Tongue (tissue), 2 donors: Measurements from ENCODE around the gene ZNF638. TPM values are rescaled to one million over a fixed set of nuclear protein-coding genes. Genes with fewer than 3 reads are reported as not detected.

Experiments
- DNase-seq: peaks from one replicate; pipeline ENCODE4 v3.0.0-alpha.2; 2015
- total RNA-seq: library from RNA; depleted of rRNA; stranded (reverse); fragments of >200 nt; gene quantifications from one replicate; pipeline ENCODE4 v1.2.3, GENCODE V29; 2014

ZNF638 gene
- total RNA-seq, 1 donor from 2014 or later: 264 TPM

DNA sequence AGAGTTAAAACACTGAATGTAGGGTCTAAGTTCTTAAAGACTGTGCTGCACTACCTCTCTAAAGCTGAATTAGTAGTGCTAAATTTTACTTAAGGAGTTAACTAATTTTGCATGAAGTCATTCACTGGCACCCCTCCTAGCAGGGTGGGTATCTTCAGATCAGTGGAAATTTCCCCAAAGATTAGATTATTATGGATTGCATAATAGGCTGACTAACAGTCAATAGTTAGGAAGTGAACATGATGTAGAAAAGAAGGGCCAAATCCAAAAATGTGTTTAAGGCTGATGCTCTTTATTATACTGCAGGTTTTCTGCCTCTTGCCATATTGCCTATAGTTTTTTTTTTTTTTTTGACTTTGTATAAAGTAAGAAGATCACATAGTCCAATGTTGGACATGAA, 5.2 kb downstream of the ZNF638 start:
- no peak for DNase-seq

DNA sequence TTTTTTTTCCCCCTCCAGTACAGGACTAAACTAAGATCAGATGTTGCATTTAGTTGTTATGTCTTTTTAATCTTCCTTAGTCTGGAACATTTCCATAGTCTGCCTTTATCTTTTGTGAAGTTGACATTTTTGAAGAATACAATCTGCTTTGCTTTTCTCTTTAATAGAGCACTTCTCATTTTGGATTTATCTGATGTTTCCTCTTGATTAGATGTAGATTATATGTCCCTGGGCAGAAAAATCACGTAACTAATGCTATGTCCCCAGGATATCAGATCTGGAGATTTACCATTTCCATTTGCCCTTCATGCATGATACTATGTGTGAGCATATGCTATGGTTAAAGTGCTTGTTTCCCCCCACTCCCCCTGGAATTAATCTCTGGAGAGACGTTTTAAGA, 6.2 kb downstream of the ZNF638 start:
- no peak for DNase-seq

DNA sequence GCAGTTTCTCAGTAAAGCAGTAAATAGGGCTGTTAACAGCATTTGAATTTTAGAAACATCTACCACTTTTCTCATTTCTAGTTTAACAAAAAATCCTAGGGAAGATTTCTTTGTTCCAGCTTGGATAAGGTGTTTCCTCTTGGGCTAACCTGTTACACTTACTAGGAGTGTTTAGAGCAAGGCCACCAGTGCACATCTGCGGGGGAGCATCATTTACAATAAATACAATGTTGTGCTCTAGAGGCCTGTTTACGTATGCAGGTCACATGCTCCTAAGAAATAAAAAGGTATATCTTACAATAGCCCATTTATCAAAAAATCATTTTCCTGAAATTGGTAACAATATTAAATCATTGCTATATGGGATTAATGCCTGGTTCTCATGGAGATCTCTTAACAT, 8.1 kb downstream of the ZNF638 start:
- no peak for DNase-seq

DNA sequence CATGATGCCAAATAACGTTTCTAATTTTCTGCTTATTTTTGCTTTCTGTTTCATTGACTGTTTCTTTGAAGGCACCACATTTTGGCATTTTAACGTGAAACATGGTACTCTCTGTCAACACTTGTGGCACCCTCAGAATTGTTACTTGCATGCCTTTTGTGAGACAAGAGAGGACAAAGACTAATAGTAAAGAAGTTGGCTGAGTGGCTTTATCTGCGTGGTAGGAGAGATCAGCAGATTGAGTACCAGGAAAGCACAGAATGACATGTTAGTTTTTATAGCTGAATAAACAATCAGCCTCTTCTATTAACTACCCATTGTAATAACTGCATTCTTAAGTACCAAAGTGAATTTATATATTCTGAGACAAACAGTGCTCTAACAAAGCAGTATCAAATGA, 8.6 kb downstream of the ZNF638 start:
- DNase-seq: no peak

DNA sequence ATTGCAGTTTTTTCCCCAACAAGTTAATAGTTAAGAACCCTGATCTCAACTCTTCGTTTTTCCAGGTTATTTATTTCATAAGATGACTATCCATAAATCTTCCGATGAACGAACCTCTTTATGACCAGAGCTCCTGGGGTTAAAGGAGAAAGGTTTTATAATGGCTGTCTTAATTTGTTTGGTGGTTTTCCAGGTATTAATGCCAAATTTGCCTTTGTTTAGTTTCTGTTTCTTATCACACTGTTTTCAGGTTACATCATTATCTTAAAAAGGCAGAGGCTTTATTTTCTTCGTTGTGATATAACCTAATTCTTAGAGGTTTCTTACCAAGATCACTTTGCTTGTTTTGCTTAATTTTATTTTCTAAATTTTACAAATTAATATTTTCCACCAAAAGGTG, 10.1 kb downstream of the ZNF638 start:
- no peak for DNase-seq

DNA sequence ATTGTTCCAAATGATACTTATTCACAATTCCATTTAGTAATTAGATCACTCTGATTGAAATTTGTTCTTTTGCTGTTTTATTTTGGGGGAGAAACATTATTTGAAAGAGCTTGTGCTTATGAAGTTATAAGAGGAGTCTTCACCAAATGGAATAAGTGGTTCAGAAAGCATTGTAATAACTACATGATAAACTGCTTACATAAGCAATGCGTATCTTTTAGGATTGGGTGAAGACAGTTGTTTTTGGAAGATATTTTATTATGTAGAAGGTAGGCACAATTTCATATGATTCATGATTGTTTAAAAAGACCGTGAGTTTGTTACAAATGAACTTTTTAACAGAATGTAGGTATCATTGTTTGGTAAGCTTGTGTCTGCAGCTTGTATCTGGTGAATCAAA, 14.5 kb downstream of the ZNF638 start:
- DNase-seq: no peak

DNA sequence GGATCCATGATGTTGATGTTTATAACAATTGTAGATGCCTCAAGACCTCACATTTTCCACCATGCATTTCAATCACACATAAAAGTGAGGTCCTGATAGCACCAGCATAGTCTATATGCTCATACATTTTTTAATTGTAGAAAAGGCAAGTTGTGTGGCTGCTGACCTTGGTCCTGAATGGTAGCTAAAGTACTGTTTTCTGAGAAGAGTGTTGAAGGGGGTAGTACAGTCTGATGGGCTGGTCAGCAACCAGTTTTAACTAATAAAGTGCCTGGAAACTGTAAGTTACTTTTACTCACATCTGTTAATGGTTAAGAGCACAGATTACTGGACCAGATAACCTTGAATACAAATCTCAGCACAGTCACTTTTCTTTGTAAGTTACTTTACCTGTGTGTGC, 15.9 kb downstream of the ZNF638 start:
- peak; percentile 47 for DNase-seq

DNA sequence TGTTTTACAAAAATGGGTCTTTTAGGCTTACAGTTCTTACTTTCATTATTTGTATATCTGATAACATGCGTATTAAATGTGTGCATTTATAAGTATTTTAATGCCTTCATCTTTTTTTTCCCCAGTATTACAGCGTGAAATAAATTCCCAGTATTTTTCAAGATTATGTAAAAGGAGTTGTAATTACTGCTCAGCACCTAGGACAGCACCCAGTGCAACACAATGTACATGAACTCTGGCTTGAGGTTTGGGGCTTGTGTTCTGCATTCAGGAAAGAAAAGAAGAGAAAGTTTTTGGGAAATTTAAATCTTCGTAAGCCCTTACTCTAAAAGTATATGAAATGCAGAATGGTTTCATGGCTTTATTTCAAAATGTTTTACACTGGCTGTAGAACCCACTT, 16.7 kb downstream of the ZNF638 start:
- peak; percentile 66 for DNase-seq

DNA sequence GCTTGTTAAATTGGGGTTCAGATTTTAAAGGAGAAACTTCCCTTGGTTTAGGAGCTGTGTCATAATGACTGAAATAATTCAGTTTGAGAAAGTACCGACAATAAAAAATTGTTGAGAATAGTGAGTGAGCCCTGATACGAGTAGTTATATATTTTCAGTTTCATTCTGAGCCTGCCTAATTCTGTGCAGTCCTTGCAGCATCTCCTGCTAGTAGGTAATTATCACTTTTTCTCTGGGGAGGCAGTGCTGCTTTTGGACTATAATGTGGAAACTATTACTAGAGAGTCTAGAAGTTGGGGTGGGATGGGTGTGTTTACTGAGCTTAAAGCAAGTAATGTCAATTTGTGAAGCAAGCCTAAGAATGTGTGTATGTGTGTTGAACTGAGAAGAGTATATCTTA, 21.7 kb downstream of the ZNF638 start:
- no peak for DNase-seq

DNA sequence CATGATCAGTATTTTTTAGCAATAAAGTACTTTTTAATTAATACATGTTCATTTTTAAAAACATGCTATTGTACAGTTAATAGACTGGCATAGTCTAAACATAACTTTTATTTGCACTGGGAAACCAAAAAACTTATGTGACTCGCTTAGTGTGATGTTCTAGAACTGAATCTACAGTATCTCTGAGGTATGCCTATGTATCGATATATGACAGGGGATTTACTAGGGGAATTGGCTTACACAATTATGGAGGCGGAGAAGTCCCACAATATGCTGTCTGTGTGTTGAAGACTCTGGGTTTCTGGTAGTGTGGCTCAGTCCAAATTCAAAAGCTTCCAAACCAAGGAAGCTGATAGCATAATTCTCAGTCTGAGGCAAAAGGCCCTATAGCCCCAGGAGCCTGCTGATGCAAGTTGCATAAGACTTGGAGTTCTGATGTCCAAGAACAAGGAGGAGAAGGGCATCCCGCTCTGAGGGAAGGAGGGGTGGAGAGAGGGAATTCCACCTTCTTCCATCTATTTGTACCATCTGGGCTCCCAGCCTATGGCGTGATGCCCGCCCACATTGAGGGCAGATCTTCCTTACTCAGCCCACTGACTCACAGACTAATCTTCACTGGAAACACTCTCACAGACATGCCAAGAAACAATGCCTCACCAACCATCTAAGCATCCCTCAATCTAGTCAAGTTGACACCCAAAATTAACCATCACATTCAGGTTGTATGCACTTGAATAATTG, 27.5 kb downstream of the ZNF638 start:
- no peak for DNase-seq

DNA sequence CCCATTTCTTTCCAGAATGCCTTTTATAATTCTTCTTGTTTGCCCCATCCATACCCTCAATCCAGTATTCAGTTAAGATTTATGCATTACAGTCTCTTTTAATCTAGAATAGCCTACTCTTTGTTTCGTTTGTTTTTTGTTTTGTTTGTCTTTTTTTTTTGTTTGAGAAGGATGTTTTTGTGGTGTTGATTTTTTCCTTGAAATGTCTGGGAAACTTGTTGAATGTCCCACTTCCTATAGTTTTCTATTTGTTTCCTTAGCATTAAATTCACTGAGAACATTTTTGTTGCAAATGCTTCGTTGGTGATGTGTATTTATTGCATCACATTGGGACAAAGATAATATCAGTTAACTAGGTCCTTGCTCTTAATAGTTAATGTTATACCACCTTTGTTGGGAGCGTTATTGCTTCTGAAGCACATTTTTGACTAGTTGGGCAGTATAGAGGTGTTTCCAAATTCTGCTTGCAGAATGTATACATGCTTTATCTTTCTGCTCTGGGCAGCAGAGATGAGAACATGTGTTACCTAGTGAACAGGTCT, 28.9 kb downstream of the ZNF638 start:
- no peak for DNase-seq

DNA sequence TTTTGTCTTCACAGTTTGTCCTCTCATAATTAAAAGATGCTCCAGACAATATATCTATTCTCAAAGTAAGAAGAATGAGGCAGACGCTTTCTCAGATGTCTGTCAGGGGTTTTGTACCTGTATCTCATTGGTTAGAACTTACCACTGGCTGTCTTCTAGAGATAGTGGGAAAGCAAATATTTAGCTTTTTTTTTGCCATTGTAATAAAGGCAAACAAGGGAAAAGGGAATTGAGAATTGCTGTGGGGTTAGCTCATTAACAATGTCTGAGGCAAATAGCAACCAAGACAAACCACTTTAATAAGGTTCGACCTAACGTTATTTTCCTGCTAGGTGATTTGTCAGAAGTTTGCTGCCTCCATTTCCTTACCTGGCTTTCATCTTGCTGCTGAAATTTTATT, 30.0 kb downstream of the ZNF638 start:
- DNase-seq: no peak

DNA sequence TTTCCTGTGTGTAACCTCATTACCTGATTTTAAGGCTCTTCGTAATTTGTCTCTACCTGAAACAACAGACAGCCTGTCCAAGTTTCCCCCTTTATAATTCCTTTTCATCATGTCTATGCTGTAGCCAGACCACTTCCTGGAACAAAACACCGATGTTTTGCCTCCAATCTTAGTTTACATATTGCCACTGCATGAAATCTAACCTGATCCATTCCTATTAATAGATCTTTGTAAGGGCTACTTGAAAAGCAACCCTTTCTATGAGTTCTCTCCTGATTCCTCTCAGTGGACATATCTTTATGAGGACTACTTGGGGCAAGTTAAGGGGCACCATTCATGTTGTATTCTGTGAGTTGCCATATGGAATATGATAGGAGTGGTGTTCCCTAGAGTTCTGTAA, 30.9 kb downstream of the ZNF638 start:
- DNase-seq: no peak

DNA sequence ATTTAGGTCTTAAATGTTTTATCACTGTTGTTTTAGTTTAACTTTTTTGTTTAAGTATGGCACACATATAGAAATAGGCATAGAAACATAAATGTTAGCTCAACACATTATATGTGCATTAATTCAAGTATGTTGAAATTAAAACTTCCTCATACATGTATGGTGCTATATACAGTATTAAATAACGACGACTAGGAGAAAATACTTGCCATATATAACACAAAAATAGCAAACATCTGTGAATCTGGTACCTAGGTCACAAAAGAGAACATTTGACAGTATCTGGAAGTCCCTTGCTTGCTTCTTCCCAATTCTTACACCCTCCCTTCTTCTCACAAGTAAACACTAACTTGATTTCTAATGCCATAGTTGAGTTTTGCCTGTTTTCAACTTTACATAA, 38.4 kb downstream of the ZNF638 start:
- DNase-seq: no peak

DNA sequence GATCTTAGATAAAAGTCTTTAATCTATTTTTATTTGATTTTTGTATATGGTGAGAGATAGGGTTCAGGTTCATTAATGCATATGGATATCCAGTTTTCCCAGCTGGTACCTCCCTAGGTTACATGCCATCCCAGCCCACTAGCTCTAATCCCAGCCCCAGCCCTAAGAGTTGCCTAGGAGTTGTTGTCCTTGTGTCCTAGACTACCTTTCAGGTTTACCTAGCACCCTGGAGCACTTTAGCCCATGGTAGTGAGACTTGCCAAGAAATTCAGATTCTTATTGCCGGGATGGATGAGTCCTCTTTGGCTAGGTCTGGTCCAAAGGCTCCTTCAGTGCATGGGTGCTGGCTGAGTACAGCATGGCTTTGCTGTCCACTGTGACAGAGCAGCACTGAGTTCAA, 40.5 kb downstream of the ZNF638 start:
- DNase-seq: no peak

DNA sequence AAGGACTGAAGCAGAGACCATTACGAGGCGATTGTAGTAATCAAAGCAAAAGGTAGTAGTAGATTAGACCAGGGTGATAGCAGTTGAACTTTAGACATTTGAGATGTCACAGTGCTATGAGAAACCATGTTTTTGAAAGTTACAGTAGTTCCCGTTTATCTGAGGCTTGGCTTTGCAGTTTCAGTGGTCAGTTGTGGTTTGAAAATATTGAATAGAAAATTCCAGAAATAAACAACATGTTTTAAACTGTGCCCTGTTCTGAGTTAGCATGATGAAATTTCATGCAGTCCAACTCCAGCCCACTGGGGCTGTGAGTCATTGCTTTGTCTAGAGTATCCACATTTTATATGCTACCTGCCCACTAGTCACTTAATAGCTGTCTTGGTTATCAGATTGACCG, 47.5 kb downstream of the ZNF638 start:
- DNase-seq: no peak

DNA sequence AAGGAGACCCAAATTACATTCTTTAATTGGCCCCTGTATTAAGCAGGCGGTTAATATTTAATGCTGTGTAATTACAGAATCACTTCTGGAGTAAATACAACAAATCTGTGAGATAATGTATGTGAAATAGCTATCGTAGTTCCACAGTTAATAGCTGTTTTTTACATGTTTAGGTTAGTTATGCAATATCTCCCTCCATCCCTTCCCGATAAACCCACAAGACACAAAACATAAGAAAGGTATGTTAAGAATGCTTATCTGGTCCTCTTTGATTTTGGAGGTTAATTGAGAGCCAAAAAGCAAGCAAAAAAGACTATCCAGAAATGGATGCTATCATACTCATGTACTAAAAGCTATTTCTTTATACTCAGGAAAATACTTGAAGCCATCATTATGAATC, 49.1 kb downstream of the ZNF638 start:
- DNase-seq: no peak

DNA sequence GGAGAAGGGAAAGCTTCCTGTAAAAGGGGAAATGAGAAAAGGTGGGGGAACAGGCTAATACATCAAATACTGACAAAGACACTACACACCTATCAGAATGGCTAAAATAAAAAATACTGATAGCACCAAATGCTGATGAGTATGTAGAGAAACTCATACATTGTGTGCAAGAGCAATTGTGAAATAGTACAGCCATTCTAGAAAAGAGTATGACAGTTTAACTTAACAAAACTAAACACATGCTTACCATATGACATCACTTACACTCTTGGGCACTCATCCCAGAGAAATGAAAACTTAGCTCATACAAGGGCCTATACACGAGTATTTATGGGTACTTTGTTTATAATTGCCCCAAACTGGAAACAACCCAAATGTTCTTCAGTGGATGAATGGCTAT, 53.4 kb downstream of the ZNF638 start:
- DNase-seq: peak; percentile 62

DNA sequence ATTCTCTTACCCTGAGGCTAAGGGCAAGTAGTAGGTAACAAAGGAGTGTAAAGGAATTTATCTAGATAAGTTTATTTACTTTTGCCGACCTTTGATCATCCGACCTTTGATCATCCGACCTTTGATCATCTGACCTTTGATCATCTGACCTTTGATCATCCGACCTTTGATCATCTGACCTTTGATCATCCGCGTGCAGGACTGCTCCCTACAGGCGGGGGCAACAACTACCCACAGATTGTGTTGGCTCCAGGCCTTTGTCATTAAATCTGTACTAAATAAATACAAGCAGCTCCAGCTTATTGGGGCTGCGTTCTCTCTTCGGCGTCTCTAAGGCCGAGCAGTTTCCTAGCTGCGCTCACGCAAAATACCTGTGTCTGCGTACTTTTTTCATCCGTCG, 56.6 kb downstream of the ZNF638 start:
- no peak for DNase-seq

DNA sequence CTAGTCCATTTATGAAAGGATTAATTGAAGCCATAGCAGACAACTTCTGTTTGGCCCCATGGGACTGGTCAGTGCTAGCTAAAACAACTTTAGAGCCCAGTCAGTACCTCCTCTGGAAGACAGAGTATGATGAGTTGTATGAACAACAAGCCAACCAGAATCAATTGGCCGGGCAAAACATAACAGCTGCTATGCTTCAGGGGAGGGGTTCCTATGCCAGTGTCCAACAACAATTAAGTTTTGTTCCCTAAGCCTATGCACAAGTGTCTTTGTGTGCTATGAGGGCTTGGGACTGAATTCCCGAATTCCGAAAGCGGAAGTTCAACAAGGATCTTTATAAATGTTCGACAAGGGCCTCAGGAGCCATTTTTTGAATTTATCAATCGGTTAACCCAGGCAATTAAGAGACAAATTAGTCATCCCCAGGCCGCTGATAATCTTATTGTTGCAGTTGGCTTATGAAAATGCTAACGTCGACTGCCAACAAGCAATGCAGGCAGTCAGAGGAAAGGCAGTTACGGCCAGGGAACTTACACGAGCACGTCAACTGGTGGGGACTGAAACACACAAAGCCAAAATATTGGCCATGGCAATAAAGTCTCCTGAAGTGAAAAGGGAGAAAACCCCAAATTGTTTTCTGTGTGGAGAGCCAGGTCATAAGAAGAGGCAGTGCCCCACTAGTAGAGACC, 57.9 kb downstream of the ZNF638 start:
- peak; percentile 51 for DNase-seq

DNA sequence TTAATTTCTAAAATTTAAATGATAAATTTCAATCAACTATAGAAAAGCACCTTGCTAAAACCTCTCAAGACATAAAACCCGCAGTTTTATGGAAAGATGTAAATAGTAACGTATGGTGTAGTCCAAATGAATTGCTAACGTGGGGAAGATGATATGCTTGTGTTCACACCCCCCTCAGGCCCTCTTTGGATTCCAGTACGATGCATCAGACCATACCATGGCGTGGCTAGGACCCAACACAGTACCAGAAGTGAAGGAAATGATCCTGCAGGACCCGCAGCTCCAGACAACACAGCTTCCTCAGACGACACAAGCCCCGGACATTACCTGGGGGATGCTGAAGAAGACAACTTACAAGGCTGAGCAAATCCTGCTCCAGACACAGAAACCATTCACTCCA, 61.6 kb downstream of the ZNF638 start:
- DNase-seq: no peak

DNA sequence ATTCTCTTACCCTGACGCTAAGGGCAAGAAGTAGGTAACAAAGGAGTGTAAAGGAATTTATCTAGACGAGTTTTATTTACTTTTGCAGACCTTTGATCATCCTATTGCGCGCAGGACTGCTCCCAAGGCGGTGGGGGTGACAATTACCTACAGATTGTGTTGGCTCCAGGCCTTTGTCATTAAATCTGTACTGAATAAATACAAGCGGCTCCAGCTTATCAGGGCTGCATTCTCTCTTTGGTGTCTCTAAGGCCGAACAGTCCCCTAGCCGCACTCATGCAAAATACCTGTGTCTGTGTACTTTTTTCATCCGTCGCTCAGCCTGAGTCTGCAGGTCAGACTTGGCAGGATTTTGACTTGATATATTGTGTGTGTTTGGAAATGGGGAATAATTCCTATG, 63.9 kb downstream of the ZNF638 start:
- DNase-seq: no peak

DNA sequence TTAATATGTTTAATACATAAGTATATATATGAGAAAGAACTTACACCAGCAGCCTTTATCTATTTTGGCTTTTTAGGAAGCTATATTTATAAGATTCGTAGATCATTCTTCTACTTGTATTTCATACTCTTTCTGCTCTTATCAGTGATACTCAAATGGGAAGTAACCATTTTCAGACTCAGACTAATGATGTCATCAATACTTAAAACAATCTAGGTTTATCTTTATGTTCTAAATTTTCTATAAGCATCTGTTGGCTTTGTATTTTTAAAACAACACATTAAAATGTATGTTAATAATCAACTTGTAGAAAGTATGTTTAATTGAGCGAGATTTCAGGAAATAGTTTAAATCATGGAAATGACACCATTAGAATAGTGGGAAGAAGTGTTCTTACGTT, 70.8 kb downstream of the ZNF638 start:
- no peak for DNase-seq

DNA sequence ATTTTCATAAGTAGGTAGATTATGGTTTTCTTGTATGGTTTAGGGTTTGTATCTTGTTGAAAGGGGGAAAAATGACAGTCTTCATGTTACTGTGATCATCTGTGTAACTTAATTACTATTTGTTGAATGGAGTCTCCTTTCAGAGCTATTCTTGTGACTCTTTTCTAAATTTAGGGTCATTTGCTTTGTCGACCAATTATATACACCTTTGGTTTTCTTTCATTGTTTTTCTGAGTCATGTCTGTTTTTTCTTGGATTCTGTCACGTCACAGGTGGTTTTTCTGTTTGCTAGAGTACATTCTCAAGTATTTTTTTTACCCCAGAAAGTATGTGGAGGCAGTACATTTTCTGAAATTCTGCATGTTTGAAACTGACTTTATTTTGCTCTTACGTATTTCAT, 78.0 kb downstream of the ZNF638 start:
- no peak for DNase-seq
